Prostate gland (tissue), 2 donors: ENCODE measurements around the gene SYNC. TPM values are rescaled to one million over a fixed set of nuclear protein-coding genes. Genes with fewer than 3 reads are reported as not detected.

Experiments used
- DNase-seq: peaks from one replicate; pipeline ENCODE4 v3.0.0-alpha.2; 2019; ENCODE audit warnings: low spot score
- H3K27ac ChIP-seq, 2 donors: fragments of 200-600 bp; sonication (generic); 2 replicates each; pipeline ENCODE4 v1.5.1; 2017 to 2019
- H3K27me3 ChIP-seq: fragments of 200-600 bp; sonication (generic); replicated peaks from 2 replicates; pipeline ENCODE4 v1.5.1; 2019; ENCODE audit not compliant: insufficient read depth
- H3K36me3 ChIP-seq, 2 donors: fragments of 200-600 bp; sonication (generic); 1 replicate in 1 of 2; 2 replicates in 1 of 2; pipeline versions ENCODE4 v1.5.1 to v1.8.1; 2017 to 2019
- H3K4me1 ChIP-seq: fragments of 200-600 bp; sonication (generic); replicated peaks from 2 replicates; pipeline ENCODE4 v1.5.1; 2019
- H3K4me3 ChIP-seq, 2 donors: fragments of 200-600 bp; sonication (generic); 2 replicates each; pipeline ENCODE4 v1.5.1; 2017 to 2019
- H3K9me3 ChIP-seq: fragments of 200-600 bp; sonication (generic); 2 replicates; pipeline ENCODE4 v1.5.1; 2017
- POLR2A ChIP-seq: fragments of 450-650 bp; IDR thresholded peaks from one replicate; pipeline ENCODE4 v1.6.1; 2016; ENCODE audit warnings: antibody characterized with exemption, mild to moderate bottlenecking
- POLR2AphosphoS5 ChIP-seq: sonication (generic); formaldehyde crosslinking; IDR thresholded peaks from one replicate; pipeline ENCODE4 v1.6.1; 2017; ENCODE audit warnings: antibody characterized with exemption
- whole genome bisulfite sequencing: methylation state at CpG from one replicate; pipeline ENCODE4 v1.1.5; 2018; 5-methylcytosine and 5-hydroxymethylcytosine counted together
- intact Hi-C: fragments of 100-400 bp; cut with DNase I; formaldehyde crosslinking; loops from one replicate; pipeline ENCODE4 v1.14.2; 2022
- total RNA-seq, 2 donors: library from RNA; depleted of rRNA; stranded (reverse); fragments of >200 nt; gene quantifications; one replicate each; pipeline ENCODE4 v1.1.0, GENCODE V29; 2016
- TF ChIP-seq, protein P1 (sequence below), 4 experiments: fragments of 200-600 bp in 2 of 4; fragments of 450-650 bp in 2 of 4; sonication (generic) in 2 of 4; IDR thresholded peaks; 1 replicate in 3 of 4; 2 replicates in 1 of 4; pipeline ENCODE4 v1.5.1; 2016 to 2019; ENCODE audit warnings: antibody characterized with exemption in 4 of 4, mild to moderate bottlenecking in 2 of 4, moderate library complexity in 2 of 4

The SYNC gene
- total RNA-seq, 2 donors from 2014 or later = 7.9 to 18.2 TPM

DNA sequence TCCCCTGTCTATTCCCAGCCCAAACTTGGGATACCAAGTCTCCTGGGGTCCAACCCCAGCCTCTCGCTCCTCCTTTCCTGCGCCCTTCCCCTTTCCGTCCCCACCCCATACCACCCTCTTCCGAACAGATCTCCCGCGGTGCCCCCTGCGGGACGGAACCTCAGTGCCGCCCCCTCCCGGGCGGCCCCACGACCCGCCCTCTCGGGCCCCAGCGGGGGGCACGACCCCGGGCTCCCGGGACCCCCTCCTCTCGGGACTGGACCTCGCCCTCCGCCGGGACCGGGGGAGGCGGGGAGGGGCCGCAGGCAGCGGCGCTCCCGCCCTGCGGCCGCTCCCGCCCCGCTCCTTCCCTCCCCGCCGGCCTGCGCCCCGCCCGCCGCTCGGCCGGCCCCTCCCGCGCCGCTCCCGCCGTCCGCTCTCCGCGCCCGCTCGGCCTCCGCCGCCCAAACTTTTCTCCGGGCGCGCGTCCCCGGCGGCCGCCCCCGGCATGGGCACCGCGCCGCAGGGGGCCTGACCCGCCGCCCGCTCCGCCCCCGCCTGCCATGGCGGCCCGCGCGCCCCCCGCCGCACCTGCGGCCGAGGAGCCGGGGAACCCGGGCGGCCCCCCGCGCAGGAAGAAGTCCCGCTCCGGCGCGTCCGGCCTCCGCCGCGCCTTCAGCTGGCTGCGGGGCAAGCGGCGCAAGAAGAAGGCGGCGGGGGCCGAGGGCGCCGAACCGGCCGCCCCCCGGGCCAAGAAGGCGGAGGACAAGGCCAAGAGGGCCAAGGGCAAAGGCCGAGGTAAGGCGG, 39.0 kb upstream of the SYNC start:
- under 1% methylated on average over 42 of the region's 103 CpGs for WGBS
- intact Hi-C loops = no loop called here
- H3K27ac ChIP-seq = peak overlapping the region; percentile 93 to 96
- H3K36me3 ChIP-seq = no peaks in the 10 kb centered on the region
- TF ChIP-seq POLR2AphosphoS5 = no peak
- TF ChIP-seq, protein P1, sequence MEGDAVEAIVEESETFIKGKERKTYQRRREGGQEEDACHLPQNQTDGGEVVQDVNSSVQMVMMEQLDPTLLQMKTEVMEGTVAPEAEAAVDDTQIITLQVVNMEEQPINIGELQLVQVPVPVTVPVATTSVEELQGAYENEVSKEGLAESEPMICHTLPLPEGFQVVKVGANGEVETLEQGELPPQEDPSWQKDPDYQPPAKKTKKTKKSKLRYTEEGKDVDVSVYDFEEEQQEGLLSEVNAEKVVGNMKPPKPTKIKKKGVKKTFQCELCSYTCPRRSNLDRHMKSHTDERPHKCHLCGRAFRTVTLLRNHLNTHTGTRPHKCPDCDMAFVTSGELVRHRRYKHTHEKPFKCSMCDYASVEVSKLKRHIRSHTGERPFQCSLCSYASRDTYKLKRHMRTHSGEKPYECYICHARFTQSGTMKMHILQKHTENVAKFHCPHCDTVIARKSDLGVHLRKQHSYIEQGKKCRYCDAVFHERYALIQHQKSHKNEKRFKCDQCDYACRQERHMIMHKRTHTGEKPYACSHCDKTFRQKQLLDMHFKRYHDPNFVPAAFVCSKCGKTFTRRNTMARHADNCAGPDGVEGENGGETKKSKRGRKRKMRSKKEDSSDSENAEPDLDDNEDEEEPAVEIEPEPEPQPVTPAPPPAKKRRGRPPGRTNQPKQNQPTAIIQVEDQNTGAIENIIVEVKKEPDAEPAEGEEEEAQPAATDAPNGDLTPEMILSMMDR (IDR thresholded peaks at IDR 0.05) = peak; percentile 20 to 59 (median 46)
- peak overlapping the region; percentile 79 to 84 for H3K4me3 ChIP-seq
- no peaks in the 10 kb centered on the region for H3K27me3 ChIP-seq
- H3K9me3 ChIP-seq = no peaks in the 10 kb centered on the region
- peaks cover 7% of the 10 kb centered on the region for H3K4me1 ChIP-seq
- DNase-seq = no peak

GRCh38 chr1:32741059-32741412, 38.5 kb upstream of the SYNC start:
- Histone ChIP-seq H3K36me3 (no peaks in the 10 kb centered on the region), H3K4me1 (peaks cover 7% of the 10 kb centered on the region), H3K27ac (peak overlapping the region; percentile 93 to 96), H3K4me3 (peak overlapping the region; percentile 79 to 84), H3K9me3 (no peaks in the 10 kb centered on the region), H3K27me3 (no peaks in the 10 kb centered on the region)
- intact Hi-C loops = no loop called here
- TF ChIP-seq, protein P1 (IDR thresholded peaks at IDR 0.05) = no peak
- TF ChIP-seq POLR2A (no peak), POLR2AphosphoS5 (no peak)
- DNase-seq = no peak
- WGBS = 19% methylated on average over 10 of the region's 10 CpGs

DNA sequence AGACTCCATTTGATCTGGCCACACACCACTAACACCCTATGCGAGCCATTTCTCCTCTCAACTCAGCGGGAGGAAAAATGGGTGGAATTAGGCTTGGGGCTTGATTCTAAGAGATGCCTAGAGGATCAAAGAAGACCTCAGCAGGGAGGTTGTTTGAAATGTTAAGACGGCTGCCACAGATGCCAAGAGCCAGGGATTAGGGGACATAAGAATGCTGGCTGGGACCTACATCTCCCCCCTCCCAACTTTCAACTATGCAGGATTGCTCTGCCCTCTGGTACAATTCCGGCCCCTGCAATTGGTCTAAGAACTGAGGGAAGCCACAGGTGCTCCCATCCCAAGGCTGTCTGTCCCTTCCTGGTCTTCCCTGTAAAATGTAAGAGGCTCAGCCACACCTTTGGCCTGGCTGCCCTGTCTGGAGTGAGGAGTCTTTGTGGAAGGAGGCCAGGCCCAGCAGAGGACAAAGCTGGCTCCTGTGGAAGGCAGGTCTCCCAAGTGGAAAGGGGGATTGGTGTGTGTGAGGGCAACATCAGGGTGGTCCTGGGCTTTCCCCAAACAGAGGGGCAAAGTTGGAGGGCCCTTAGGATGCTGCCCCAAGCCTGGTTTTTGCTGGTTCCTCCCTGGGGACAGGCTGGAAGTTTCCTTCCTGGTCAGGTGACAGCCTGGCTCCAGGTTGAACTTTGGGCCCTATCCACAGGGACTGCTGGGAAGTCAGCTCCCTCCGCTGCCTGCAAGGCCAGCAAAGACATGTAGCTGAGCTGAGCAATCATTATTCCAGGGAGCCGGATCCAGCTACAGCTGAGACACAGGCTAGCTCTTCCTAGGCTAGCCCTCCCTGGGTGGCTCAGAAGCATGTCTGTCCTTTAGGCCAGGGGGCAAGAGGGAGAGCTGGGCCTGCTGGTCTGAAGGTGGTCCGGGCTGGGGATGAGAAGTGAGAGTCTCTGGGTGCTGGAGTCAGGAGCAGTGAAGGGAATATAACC, 34.5 kb upstream of the SYNC start:
- Histone ChIP-seq H3K4me3 (no peak overlapping the region), H3K36me3 (no peaks in the 10 kb centered on the region), H3K9me3 (no peaks in the 10 kb centered on the region), H3K4me1 (no peaks in the 10 kb centered on the region), H3K27ac (no peak overlapping the region), H3K27me3 (no peaks in the 10 kb centered on the region)
- TF ChIP-seq, protein P1 (IDR thresholded peaks at IDR 0.05) = no peak
- no peak for TF ChIP-seq POLR2A
- no peak for TF ChIP-seq POLR2AphosphoS5
- WGBS = 87% methylated on average over 7 of the region's 7 CpGs
- no peak for DNase-seq
- intact Hi-C loops = no loop called here

DNA sequence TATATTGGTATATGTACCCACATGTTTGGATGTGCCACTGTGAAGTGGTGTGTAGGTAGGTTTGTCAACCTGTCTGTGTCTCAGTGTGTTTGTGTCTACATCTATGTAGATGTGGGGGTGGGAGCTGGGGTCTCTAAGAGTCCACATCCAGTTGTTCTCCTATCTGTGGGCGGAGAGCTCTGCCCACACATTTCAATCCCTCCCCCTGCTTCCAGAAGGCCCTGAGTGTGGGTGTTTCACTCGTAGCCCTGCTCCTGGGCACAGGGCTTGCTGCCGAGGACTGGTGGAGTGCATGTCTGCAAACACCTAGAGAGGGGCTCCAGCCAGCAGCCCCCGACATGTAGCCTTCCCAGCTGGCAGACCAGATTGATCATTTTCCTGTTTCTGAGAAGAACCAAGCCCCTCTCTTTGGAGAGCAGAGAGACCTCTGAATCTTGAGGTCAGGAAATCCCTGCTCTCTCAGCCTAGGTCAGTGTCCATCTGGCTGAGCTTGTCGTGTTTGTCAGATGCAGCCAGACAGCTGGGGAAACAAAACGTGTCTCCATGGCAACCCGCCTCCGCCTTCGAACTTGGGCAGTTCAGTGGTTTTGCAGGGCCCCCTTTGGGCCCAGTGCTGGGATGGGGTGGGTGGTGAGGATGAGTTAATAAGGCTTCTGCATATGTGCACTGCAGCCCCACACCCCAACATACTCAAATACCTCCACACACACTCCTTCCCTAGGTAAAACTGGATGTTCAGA, 31.2 kb upstream of the SYNC start:
- no peaks in the 10 kb centered on the region for H3K27me3 ChIP-seq
- no peaks in the 10 kb centered on the region for H3K9me3 ChIP-seq
- no peaks in the 10 kb centered on the region for H3K4me1 ChIP-seq
- H3K4me3 ChIP-seq = no peak overlapping the region
- TF ChIP-seq, protein P1 (IDR thresholded peaks at IDR 0.05) = no peak
- no peak for TF ChIP-seq POLR2A
- TF ChIP-seq POLR2AphosphoS5 = no peak
- DNase-seq = no peak
- no peaks in the 10 kb centered on the region for H3K36me3 ChIP-seq
- intact Hi-C loops = no loop called here
- H3K27ac ChIP-seq = no peak overlapping the region
- WGBS = 78% methylated on average over 9 of the region's 9 CpGs
